ENCODE results near the gene C4orf50. TPM values are rescaled to one million over a fixed set of nuclear protein-coding genes. Genes with fewer than 3 reads are reported as not detected.

C4orf50 gene
- total and polyA plus RNA-seq, 10 of the 15 experiments (the other 5 are each of a cell fraction or from before 2014, with no cell fraction given): 0.04 to 0.09 (median 0.05) TPM; not detected in 3

- FAIRE-seq (no peak), ATAC-seq (no peak), DNase-seq (ENCODE audit: low read depth, low spot score) (no peak)
- intact Hi-C loops (cut with micrococcal nuclease; ENCODE audit: unreplicated experiment) (no loop called here), in situ Hi-C loops (cut with MboI) (no loop called here)
- H3K27ac ChIP-seq (ENCODE audit: control insufficient read depth, insufficient read depth): no peak overlapping the region
- H3K9ac ChIP-seq (ENCODE audit: control insufficient read depth, insufficient read depth, low read length): no peak overlapping the region
- RAD21 ChIA-PET (ENCODE audit: unreplicated experiment): no interaction called here
- SMC1A ChIA-PET (ENCODE audit: uncharacterized antibody, unreplicated experiment): no interaction called here
- no peaks in the 10 kb centered on the region for H3K9me3 ChIP-seq (replicated peaks; ENCODE audit: control insufficient read depth, insufficient read depth, low read length)
- no TSS peak for BruUV-seq (replicated peaks)
- no peaks in the 10 kb centered on the region for H4K20me1 ChIP-seq (ENCODE audit: control insufficient read depth, insufficient read depth)
- POLR2A ChIA-PET: no interaction called here
- no peaks in the 10 kb centered on the region for H3K36me3 ChIP-seq (ENCODE audit: control insufficient read depth in 2 of 2, insufficient read depth in 2 of 2, low read length in 1 of 2)
- H3K4me2 ChIP-seq (ENCODE audit: control insufficient read depth, insufficient read depth): no peak overlapping the region
- H3K4me1 ChIP-seq (ENCODE audit: control insufficient read depth, insufficient read depth, low read length): no peaks in the 10 kb centered on the region
- H3K27me3 ChIP-seq (replicated peaks in 1 of 2; ENCODE audit: control insufficient read depth in 2 of 2, insufficient read depth in 2 of 2, low read length in 1 of 2): peaks cover 4 to 5% of the 10 kb centered on the region in 2 experiments; a peak in 3 of 4 replicates
- no peaks in the 10 kb centered on the region for H3K79me2 ChIP-seq (ENCODE audit: control insufficient read depth, insufficient read depth, low read length)
- WGBS (ENCODE audit: insufficient coverage, insufficient replicate concordance, low lambda C conversion rate, missing lambda C conversion rate): 0% methylated on average over 4 of the region's 4 CpGs
- no peak for TF ChIP-seq BCL3 (IDR thresholded peaks at IDR 0.05; ENCODE audit: borderline replicate concordance, insufficient read depth, low read depth, low read length, poor library complexity, severe bottlenecking)
- TF ChIP-seq MTA3 (IDR thresholded peaks at IDR 0.05; ENCODE audit: borderline replicate concordance, low read length): no peak
- TF ChIP-seq BCL11A (IDR thresholded peaks at IDR 0.05; ENCODE audit: low read depth, low read length): no peak
- no peak for TF ChIP-seq TCF3 (IDR thresholded peaks at IDR 0.05; ENCODE audit: borderline replicate concordance, insufficient read depth, low read depth, low read length)
- no peak for TF ChIP-seq TCF7 (IDR thresholded peaks at IDR 0.05; ENCODE audit: borderline replicate concordance)
- TF ChIP-seq ASH2L (IDR thresholded peaks at IDR 0.05; ENCODE audit: borderline replicate concordance, low read depth): no peak
- TF ChIP-seq CBX5 (IDR thresholded peaks at IDR 0.05; ENCODE audit: low read depth): no peak
- TF ChIP-seq CBX3 (IDR thresholded peaks at IDR 0.05; ENCODE audit: borderline replicate concordance, low read depth): no peak
- CTCF ChIA-PET: interaction anchor here (0.6 kb wide), 1 partner anchor 284 kb away, joined by 3 read pairs; no protein-coding TSS in a partner anchor
- H2AFZ ChIP-seq (ENCODE audit: control insufficient read depth, low read depth, low read length): no peak overlapping the region
- no peak overlapping the region for H3K4me3 ChIP-seq
Observed at GRCh38 chr4:5927747-5928146, 90.5 kb downstream of the C4orf50 start.

Measured in GM12878 (cell line).